Brain microvascular endothelial cell (primary cell): ENCODE measurements around the gene NDUFAF5.

Source experiments
- DNase-seq: peaks from one replicate; pipeline ENCODE4 v3.0.0-alpha.2; 2020
- H3K27ac ChIP-seq: fragments of 250-450 bp; sonication (Bioruptor Pico); 2 replicates; pipeline ENCODE4 v1.5.1; 2020; ENCODE audit warnings: mild to moderate bottlenecking, moderate library complexity
- H3K27me3 ChIP-seq: fragments of 250-450 bp; sonication (Bioruptor Pico); replicated peaks from 2 replicates; pipeline ENCODE4 v1.5.1; 2020; ENCODE audit warnings: mild to moderate bottlenecking
- H3K36me3 ChIP-seq: fragments of 250-450 bp; sonication (Bioruptor Pico); replicated peaks from 2 replicates; pipeline ENCODE4 v1.5.1; 2020; ENCODE audit warnings: mild to moderate bottlenecking
- H3K4me3 ChIP-seq: 2 replicates; pipeline ENCODE4 v1.5.1; 2011; ENCODE audit warnings: low read depth, mild to moderate bottlenecking, control low read depth, low read length, moderate library complexity
- in situ Hi-C: cut with HindIII; loops from 2 replicates; pipeline ENCODE4 v1.10.0; 2017; ENCODE audit warnings: low sequenced_read_pairs, low pct_ligation_motif_present
- TF ChIP-seq, protein P1 (sequence below): IDR thresholded peaks from 2 replicates; pipeline ENCODE4 v1.5.1; 2011; ENCODE audit warnings: low read depth, mild to moderate bottlenecking, moderate library complexity, low read length, control low read depth, inconsistent platforms; ENCODE audit errors: missing control alignments

Gene NDUFAF5

DNA sequence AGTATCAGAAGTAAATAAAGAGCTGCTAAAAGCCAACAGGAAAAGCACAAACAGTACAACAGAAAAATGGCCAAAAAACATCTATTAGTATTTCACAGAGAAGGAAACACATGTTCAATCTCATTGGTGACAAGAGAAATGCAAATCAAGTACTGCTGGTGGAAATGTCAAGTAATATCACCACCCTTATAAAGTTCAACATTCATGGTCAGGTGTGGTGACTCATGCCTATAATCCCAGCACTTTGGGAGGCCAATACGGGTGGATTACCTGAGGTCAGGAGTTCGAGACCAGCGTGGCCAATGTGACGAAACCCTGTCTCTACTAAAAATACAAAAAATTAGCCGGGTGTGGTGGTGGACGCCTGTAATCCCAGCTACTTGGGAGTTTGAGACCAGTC is 42.9 kb upstream of the NDUFAF5 start:
- no peak for DNase-seq
- in situ Hi-C loops = no loop called here
- H3K4me3 ChIP-seq = no peak overlapping the region
- TF ChIP-seq, protein P1, sequence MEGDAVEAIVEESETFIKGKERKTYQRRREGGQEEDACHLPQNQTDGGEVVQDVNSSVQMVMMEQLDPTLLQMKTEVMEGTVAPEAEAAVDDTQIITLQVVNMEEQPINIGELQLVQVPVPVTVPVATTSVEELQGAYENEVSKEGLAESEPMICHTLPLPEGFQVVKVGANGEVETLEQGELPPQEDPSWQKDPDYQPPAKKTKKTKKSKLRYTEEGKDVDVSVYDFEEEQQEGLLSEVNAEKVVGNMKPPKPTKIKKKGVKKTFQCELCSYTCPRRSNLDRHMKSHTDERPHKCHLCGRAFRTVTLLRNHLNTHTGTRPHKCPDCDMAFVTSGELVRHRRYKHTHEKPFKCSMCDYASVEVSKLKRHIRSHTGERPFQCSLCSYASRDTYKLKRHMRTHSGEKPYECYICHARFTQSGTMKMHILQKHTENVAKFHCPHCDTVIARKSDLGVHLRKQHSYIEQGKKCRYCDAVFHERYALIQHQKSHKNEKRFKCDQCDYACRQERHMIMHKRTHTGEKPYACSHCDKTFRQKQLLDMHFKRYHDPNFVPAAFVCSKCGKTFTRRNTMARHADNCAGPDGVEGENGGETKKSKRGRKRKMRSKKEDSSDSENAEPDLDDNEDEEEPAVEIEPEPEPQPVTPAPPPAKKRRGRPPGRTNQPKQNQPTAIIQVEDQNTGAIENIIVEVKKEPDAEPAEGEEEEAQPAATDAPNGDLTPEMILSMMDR = no peak
- H3K36me3 ChIP-seq = peaks cover 4% of the 10 kb centered on the region
- H3K27ac ChIP-seq = no peak overlapping the region
- no peaks in the 10 kb centered on the region for H3K27me3 ChIP-seq

DNA sequence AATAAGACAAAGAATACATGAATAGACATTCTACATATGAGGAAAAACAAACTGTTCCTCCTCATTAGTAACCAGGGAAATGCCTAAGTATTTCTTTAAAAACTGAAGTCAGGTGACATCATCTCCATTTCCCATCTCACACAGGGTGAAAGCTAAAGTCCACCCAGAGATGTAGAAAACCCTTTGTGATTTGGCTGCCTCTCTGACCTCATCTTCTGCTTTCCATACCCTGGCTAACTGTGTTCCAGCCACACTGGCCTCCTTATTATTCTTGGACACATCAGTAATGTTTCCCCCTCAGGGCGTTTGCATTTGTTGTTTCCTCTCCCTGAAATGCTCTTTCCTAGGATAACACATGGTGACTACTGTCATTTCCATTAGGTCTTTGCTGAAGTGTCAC is 40.5 kb upstream of the NDUFAF5 start:
- Histone ChIP-seq H3K4me3 (no peak overlapping the region), H3K27ac (no peak overlapping the region), H3K36me3 (peaks cover 4% of the 10 kb centered on the region), H3K27me3 (no peaks in the 10 kb centered on the region)
- TF ChIP-seq, protein P1 = no peak
- in situ Hi-C loops = no loop called here
- peak; percentile 5 for DNase-seq

DNA sequence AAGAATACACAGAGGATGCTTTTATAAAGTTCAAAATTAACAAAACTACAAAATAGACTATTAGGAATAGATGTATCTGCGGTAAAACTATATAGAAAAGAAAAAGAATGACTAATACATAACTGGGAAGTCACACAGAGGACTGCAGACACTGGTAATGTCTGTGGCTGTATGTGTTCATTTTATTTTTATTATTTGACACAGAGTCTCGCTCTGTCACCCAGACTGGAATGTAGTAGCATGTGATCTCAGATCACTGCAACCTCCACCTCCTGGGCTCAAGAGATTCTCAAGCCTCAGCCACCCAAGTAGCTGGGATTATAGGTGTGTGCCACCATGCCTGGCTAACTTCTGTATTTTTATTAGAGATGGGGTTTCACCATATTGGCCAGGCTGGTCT is 39.0 kb upstream of the NDUFAF5 start:
- in situ Hi-C loops = no loop called here

DNA sequence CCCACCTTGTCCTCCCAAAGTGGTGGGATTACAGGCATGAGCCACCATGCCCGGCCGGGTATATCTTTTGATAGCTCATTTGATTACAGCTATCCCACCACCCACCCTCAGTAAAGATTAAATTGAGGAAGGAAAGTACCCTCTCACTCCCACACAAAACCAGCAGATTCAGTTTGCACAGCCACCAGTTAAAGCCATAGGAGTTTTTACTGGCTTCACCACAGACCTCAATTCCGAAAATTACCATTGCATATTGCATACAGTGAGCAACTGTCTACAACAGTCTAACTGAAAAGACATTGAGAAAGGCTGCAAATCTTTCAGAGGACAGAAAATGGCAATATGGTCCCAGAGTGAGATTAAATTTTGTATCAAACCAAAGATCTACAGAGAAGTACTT is 35.0 kb upstream of the NDUFAF5 start:
- no peaks in the 10 kb centered on the region for H3K36me3 ChIP-seq
- H3K4me3 ChIP-seq = no peak overlapping the region
- DNase-seq = no peak
- H3K27ac ChIP-seq = no peak overlapping the region
- in situ Hi-C loops = no loop called here
- H3K27me3 ChIP-seq = no peaks in the 10 kb centered on the region
- TF ChIP-seq, protein P1 = no peak

More for the DNA sequence above, 39.0 kb upstream of the NDUFAF5 start:
- Histone ChIP-seq H3K4me3 (no peak overlapping the region), H3K27me3 (no peaks in the 10 kb centered on the region), H3K27ac (peak overlapping the region; percentile 23), H3K36me3 (peaks cover 4% of the 10 kb centered on the region)
- TF ChIP-seq, protein P1 = no peak
- peak; percentile 46 for DNase-seq

DNA sequence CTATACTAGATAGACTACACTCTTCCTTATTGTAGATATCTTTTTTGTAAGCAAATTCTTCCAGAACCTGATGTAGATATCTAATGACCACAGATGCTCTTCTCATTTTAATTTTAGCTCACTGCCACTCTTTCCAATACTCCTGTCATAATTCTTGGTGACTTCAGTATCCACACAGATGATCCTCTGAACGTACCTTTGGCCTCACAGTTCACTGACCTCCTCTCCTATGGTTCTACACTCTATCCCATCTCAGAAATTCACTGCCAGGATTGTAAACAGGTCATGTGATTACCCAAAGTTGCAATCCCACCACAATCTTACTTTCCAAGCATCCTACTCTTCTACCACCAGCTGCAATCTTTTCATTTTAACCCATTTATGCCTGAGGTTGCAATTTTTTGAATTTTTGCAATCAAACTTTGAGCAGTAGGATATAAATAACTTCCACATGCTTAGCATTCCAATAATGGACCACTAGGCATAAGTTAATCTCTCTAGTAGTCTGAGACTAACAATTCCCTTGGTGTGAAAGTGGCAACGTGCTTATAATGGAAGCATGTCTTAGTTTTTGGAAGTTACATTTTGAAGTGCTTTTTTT is 31.3 kb upstream of the NDUFAF5 start:
- in situ Hi-C loops = no loop called here
- Histone ChIP-seq H3K36me3 (peaks cover 14% of the 10 kb centered on the region), H3K27me3 (no peaks in the 10 kb centered on the region), H3K27ac (no peak overlapping the region), H3K4me3 (no peak overlapping the region)
- DNase-seq = no peak
- TF ChIP-seq, protein P1 = no peak

DNA sequence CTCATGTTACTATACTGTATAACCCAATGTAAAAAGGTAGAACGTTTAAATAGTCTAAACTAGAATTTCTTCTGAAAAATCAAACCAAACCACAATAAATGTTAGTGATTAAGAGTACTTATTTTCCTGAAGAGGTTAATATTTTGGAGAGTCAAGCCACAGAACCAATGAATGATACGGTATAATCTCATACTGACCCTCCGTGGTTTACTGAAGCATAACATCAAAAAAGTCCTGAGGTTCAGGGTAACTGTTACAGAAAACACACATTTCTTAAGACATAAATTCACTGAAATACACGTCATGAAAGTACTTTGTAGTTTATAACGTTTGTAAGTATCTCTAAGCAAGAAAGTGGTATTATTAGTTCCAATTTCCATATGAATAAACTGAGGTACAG is 29.0 kb upstream of the NDUFAF5 start:
- Histone ChIP-seq H3K27ac (no peak overlapping the region), H3K4me3 (no peak overlapping the region), H3K27me3 (no peaks in the 10 kb centered on the region), H3K36me3 (peaks cover 14% of the 10 kb centered on the region)
- in situ Hi-C loops = no loop called here
- no peak for DNase-seq
- TF ChIP-seq, protein P1 = no peak
